GM12891 (cell line): ENCODE data around the gene GLIS2.

Experiments
- PAX5 ChIP-seq: IDR thresholded peaks from 2 replicates; pipeline ENCODE4 v1.6.1; 2011; ENCODE audit warnings: low read length, moderate library complexity, mild to moderate bottlenecking; ENCODE audit not compliant: insufficient read depth, severe bottlenecking
- POLR2A ChIP-seq: IDR thresholded peaks from 2 replicates; pipeline ENCODE4 v1.6.1; 2011; ENCODE audit warnings: low read depth, low read length, control low read depth
- POLR2AphosphoS5 ChIP-seq: IDR thresholded peaks from 2 replicates; pipeline ENCODE4 v1.6.1; 2011; ENCODE audit warnings: low read depth, low read length, control low read depth
- POU2F2 ChIP-seq: IDR thresholded peaks from 2 replicates; pipeline ENCODE4 v1.6.1; 2011; ENCODE audit warnings: low read depth, mild to moderate bottlenecking, control low read depth, low read length, moderate library complexity
- SPI1 ChIP-seq: IDR thresholded peaks from 2 replicates; pipeline ENCODE4 v1.6.1; 2011; ENCODE audit warnings: low read depth, low read length, control low read depth
- TAF1 ChIP-seq: IDR thresholded peaks from 2 replicates; pipeline ENCODE4 v1.6.1; 2011; ENCODE audit warnings: low read depth, low read length, control low read depth

DNA sequence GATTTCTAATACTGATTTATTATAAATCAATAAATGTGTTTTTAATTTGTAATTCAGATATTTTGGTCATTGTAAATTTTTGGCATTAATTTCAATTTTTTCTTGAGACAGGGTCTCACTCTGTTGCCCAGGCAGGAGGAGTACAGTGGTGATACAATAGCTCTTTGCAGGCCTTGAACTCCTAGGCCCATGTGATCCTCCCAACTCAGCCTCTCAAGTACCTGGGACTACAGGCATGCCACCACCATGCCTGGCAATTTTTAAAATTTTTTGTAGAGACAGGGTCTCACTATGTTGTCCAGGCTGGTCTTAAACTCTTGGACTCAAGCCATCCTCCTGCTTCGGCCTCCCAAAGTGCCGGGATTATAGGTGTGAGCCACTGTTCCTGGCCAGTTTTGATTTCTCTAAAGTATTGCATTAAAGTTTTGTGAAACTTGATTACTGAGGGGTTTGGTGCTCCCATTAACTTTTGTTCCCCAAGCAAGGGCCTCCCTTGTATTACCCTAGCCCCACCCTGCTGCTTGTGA is 37.8 kb upstream of the GLIS2 start:
- TF ChIP-seq POLR2A (no peak), POLR2AphosphoS5 (no peak), TAF1 (no peak), SPI1 (no peak), POU2F2 (no peak), PAX5 (no peak)
